Stomach (tissue), 9 donors: ENCODE results near the gene STAT6. TPM values are rescaled to one million over a fixed set of nuclear protein-coding genes. Genes with fewer than 3 reads are reported as not detected.

Experiments
- DNase-seq, 2 donors: peaks; one replicate each; pipeline versions ENCODE4 v3.0.0 to v3.0.0-alpha.2; 2013 to 2019
- H3K27ac ChIP-seq, 5 donors: fragments of 200-600 bp in 4 of 5; sonication (generic) in 4 of 5; one replicate each; pipeline ENCODE4 v1.5.1; 2013 to 2019; ENCODE audit warnings: mild to moderate bottlenecking in 1 of 5, moderate library complexity in 1 of 5
- H3K27me3 ChIP-seq, 3 donors: fragments of 200-600 bp; sonication (generic); one replicate each; pipeline ENCODE4 v1.5.1; 2017 to 2019; ENCODE audit warnings: mixed run types in 1 of 3
- H3K36me3 ChIP-seq, 4 donors: fragments of 200-600 bp; sonication (generic); 1 replicate in 3 of 4; 2 replicates in 1 of 4; pipeline ENCODE4 v1.5.1; 2016 to 2019
- H3K4me1 ChIP-seq, 4 donors: fragments of 200-600 bp; sonication (generic); one replicate each; pipeline ENCODE4 v1.5.1; 2016 to 2019
- H3K4me3 ChIP-seq, 4 donors: fragments of 200-600 bp; sonication (generic) in 3 of 4; one replicate each; pipeline ENCODE4 v1.5.1; 2016 to 2019; ENCODE audit warnings: mild to moderate bottlenecking in 1 of 4
- H3K9me3 ChIP-seq, 4 donors: fragments of 200-600 bp; sonication (generic); one replicate each; pipeline ENCODE4 v1.5.1; 2016 to 2019
- EP300 ChIP-seq: sonication (generic); formaldehyde crosslinking; IDR thresholded peaks from one replicate; pipeline ENCODE4 v1.6.1; 2017; ENCODE audit warnings: antibody characterized with exemption
- POLR2A ChIP-seq, 4 donors: fragments of 450-650 bp; IDR thresholded peaks; one replicate each; pipeline ENCODE4 v1.6.1; 2016; ENCODE audit warnings: antibody characterized with exemption in 4 of 4, control low read depth in 2 of 4, mild to moderate bottlenecking in 1 of 4, moderate library complexity in 1 of 4
- POLR2AphosphoS5 ChIP-seq, 3 donors: sonication (generic); formaldehyde crosslinking; IDR thresholded peaks; one replicate each; pipeline ENCODE4 v1.6.1; 2016; ENCODE audit warnings: antibody characterized with exemption in 3 of 3
- WGBS, 5 donors: extraction: QIAGEN DNeasy Blood & Tissue Kit in 3 of 5; methylation state at CpG; one replicate each; pipeline versions ENCODE4 v1.1.5 to v1.1.7; 2013 to 2018; 5-methylcytosine and 5-hydroxymethylcytosine counted together
- intact Hi-C: fragments of 100-400 bp; cut with DNase I; formaldehyde crosslinking; loops from one replicate; pipeline ENCODE4 v1.15.1; 2023; ENCODE audit warnings: low total_unique reads
- polyA plus RNA-seq, 3 donors: library from polyadenylated mRNA; stranded (reverse); fragments of 200-250 nt; gene quantifications; one replicate each; pipeline ENCODE4 v1.2.3, GENCODE V29; 2013
- total RNA-seq, 5 donors: library from RNA; depleted of rRNA; stranded (reverse); fragments of >200 nt; gene quantifications; one replicate each; pipeline versions ENCODE4 v1.1.0 to v1.2.3, GENCODE V29; 2014 to 2016
- TF ChIP-seq, protein P1 (sequence below), 7 experiments: fragments of 450-650 bp in 4 of 7; fragments of 200-600 bp in 3 of 7; sonication (generic) in 3 of 7; IDR thresholded peaks; one replicate each; pipeline ENCODE4 v1.5.1; 2016 to 2019; ENCODE audit warnings: antibody characterized with exemption in 7 of 7, control low read depth in 2 of 7, mild to moderate bottlenecking in 1 of 7
- donor health status: healthy with polysubstance abuse.
- donor health status: Bipolar disorder and iron deficiency.
- donor health status: healthy.

STAT6 gene
- total and polyA plus RNA-seq, 8 donors: 81.9 to 477 (median 178) TPM

DNA sequence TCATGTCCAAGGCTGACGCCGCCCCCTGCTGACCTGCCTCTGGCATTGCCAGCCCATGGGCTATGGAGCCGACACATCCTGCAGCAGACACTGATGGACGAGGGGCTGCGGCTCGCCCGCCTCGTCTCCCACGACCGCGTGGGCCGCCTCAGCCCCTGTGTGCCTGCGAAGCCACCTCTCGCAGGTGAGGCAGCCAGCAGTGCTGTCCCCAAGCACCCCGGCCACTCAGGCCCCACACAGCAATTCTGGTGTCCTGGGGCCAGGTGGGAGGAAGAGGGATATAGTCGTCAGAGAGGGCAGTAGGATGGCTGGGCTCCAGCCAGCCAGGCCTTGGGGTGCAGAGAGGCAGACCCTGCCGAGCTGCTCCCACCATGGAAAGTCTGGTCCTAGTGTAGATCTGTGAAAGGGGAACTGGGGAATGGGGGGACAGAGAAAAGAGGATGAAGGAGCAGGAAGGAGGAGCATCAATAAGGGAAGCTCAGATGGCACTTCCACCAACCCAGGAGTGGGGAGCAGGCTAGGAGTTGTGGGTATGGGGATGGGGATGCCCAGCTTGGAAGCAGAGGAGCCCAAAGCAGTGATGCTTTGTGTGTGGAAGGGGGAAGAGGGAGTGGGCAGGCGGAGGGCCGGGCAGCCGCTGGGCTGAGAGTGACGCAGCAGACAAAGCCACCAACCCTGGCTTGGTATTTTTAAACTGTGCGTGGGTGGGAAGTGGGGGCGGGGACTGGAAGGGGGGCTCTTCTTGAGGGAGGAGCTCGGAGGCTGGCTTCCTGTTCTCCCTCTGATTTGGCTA lies 17.6 kb downstream of the STAT6 start:
- Histone ChIP-seq H3K9me3 (no peaks in the 10 kb centered on the region), H3K27ac (peak overlapping the region; percentile 39 to 99 (median 80)), H3K4me1 (peaks cover 45 to 85% (median 59%) of the 10 kb centered on the region in 4 donors), H3K4me3 (peak overlapping the region in 2 of 4 donors; percentile 6 to 10), H3K36me3 (peaks cover 58 to 75% (median 71%) of the 10 kb centered on the region in 4 donors), H3K27me3 (no peaks in the 10 kb centered on the region)
- 36 to 50% (median 43%) methylated on average over 23 to 24 of the region's 24 CpGs for WGBS, 5 donors
- intact Hi-C loops: no loop called here
- TF ChIP-seq, protein P1, sequence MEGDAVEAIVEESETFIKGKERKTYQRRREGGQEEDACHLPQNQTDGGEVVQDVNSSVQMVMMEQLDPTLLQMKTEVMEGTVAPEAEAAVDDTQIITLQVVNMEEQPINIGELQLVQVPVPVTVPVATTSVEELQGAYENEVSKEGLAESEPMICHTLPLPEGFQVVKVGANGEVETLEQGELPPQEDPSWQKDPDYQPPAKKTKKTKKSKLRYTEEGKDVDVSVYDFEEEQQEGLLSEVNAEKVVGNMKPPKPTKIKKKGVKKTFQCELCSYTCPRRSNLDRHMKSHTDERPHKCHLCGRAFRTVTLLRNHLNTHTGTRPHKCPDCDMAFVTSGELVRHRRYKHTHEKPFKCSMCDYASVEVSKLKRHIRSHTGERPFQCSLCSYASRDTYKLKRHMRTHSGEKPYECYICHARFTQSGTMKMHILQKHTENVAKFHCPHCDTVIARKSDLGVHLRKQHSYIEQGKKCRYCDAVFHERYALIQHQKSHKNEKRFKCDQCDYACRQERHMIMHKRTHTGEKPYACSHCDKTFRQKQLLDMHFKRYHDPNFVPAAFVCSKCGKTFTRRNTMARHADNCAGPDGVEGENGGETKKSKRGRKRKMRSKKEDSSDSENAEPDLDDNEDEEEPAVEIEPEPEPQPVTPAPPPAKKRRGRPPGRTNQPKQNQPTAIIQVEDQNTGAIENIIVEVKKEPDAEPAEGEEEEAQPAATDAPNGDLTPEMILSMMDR (IDR thresholded peaks at IDR 0.05): peak in 4 of 7 experiments; percentile 26 to 55 (median 36)
- no peak for TF ChIP-seq POLR2A (IDR thresholded peaks at IDR 0.05)
- TF ChIP-seq POLR2AphosphoS5 (IDR thresholded peaks at IDR 0.05): peak in 1 of 3 donors; percentile 27
- peak; percentile 55 to 91 for DNase-seq

DNA sequence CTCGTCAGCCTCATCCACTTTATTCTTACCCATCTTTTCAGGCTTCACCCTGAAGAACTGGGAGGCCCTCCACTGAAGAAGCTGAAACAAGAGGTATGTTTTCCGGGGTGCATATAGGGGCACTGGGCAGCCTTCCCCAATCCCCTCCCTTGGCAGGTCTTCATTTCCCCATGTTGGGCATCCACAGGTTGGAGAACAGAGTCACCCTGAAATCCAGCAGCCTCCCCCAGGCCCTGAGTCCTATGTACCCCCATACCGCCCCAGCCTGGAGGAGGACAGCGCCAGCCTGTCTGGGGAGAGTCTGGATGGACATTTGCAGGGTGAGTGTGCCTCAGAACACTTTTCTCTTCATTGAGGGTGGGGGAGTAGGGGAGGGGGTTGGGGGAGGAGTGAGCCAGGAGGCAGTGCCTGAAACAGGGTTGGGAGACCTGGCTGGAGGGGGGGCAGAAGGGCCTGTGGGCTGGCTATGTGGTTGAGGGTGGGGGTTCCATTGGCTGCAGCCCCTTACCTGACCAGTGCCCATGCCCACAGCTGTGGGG lies 18.2 kb downstream of the STAT6 start:
- WGBS, 5 donors: 63 to 89% (median 86%) methylated on average over 4 of the region's 4 CpGs
- peaks cover 52 to 68% (median 64%) of the 10 kb centered on the region in 4 donors for H3K36me3 ChIP-seq
- peak overlapping the region in 4 of 5 donors; percentile 74 to 99 (median 89) for H3K27ac ChIP-seq
- no peaks in the 10 kb centered on the region for H3K9me3 ChIP-seq
- peaks cover 49 to 85% (median 63%) of the 10 kb centered on the region in 4 donors for H3K4me1 ChIP-seq
- H3K4me3 ChIP-seq: peak overlapping the region in 2 of 4 donors; percentile 5 to 10
- DNase-seq: peak in 1 of 2 donors; percentile 5
- TF ChIP-seq POLR2AphosphoS5 (IDR thresholded peaks at IDR 0.05) (no peak), POLR2A (IDR thresholded peaks at IDR 0.05) (no peak), EP300 (no peak)
- TF ChIP-seq, protein P1 (IDR thresholded peaks at IDR 0.05): no peak
- intact Hi-C loops: no loop called here
- no peaks in the 10 kb centered on the region for H3K27me3 ChIP-seq

DNA sequence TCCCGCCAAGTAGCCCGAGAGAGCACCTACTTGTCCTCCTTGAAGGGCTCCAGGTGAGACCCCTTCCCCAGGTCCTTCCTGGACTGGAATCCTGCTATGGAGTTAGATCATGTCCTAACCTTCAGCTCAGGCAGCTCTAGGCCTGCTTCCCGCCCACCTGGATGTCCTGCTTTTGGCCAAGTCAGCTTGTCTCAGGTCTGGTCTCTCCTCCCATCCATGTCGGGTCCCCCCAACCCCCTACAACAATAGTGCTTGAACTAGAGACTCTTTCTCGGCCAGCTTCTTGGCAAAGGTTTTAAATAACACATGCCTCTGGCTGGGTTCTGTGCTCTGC lies 18.7 kb downstream of the STAT6 start:
- TF ChIP-seq EP300: no peak
- no peak for TF ChIP-seq POLR2AphosphoS5 (IDR thresholded peaks at IDR 0.05)
- no peak for TF ChIP-seq POLR2A (IDR thresholded peaks at IDR 0.05)
- TF ChIP-seq, protein P1 (IDR thresholded peaks at IDR 0.05): no peak
- Histone ChIP-seq H3K36me3 (peaks cover 47 to 64% (median 60%) of the 10 kb centered on the region in 4 donors), H3K4me3 (peak overlapping the region in 1 of 4 donors; percentile 5), H3K27ac (peak overlapping the region in 4 of 5 donors; percentile 74 to 99 (median 89)), H3K4me1 (peaks cover 49 to 89% (median 67%) of the 10 kb centered on the region in 4 donors), H3K27me3 (no peaks in the 10 kb centered on the region), H3K9me3 (no peaks in the 10 kb centered on the region)
- intact Hi-C loops: no loop called here
- 60 to 84% (median 73%) methylated on average over 5 of the region's 5 CpGs for WGBS, 5 donors
- DNase-seq: no peak

DNA sequence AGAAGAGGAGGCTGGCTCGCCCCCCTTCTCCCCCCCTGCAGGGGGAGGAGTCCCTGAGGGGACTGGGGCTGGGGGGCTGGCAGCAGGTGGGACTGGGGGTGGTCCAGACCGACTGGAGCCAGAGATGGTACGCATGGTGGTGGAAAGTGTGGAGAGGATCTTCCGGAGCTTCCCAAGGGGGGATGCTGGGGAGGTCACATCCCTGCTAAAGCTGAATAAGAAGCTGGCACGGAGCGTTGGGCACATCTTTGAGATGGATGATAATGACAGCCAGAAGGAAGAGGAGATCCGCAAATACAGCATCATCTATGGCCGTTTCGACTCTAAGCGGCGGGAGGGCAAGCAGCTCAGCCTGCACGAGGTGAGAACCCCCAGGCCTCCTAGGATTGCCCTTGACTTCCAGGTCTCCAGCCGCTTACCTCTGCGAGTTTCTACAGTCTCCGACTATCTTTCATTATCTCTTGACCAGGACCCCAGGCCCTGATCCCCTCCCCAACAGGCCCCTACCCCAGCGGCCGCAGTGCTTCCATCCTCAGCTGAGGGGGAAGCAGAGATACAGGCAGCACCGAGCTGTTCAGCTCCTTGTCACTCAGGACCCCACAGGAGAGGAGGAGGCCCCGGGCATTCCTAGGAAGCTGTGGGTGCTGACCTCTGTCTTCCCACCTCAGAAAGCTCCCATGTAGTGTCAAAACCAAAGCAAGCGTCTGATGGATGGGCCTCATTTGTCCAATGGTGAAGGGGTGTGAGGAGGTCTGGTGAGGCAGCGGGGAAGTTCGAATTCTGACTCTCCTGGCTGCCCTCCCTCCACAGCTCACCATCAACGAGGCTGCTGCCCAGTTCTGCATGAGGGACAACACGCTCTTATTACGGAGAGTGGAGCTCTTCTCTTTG lies 19.3 kb downstream of the STAT6 start:
- Histone ChIP-seq H3K9me3 (no peaks in the 10 kb centered on the region), H3K4me1 (peaks cover 49 to 87% (median 70%) of the 10 kb centered on the region in 4 donors)

More for the DNA sequence above, 19.3 kb downstream of the STAT6 start:
- TF ChIP-seq POLR2A (IDR thresholded peaks at IDR 0.05) (no peak), POLR2AphosphoS5 (IDR thresholded peaks at IDR 0.05) (no peak), EP300 (no peak)
- TF ChIP-seq, protein P1 (IDR thresholded peaks at IDR 0.05): no peak
- Histone ChIP-seq H3K27ac (peak overlapping the region in 4 of 5 donors; percentile 74 to 99 (median 89)), H3K36me3 (peaks cover 41 to 58% (median 54%) of the 10 kb centered on the region in 4 donors), H3K4me3 (peak overlapping the region in 3 of 4 donors; percentile 87 to 93 (median 92)), H3K27me3 (no peaks in the 10 kb centered on the region)
- WGBS, 5 donors: 69 to 82% (median 76%) methylated on average over 22 to 25 of the region's 25 CpGs
- intact Hi-C loops: no loop called here
- no peak for DNase-seq
